ENCODE measurements around the gene PDE1C. TPM values are rescaled to one million over a fixed set of nuclear protein-coding genes. Genes with fewer than 3 reads are reported as not detected.

PDE1C gene
- total and polyA plus RNA-seq, 3 experiments from 2014 or later = not detected

- Mint-ChIP-seq H3K36me3 (no peaks in the 10 kb centered on the region), H3K9me3 (peaks cover 2 to 10% (median 2%) of the 10 kb centered on the region in 5 donors), H3K4me1 (no peaks in the 10 kb centered on the region), H3K27me3 (no peaks in the 10 kb centered on the region), H3K27ac (no peak overlapping the region), H3K4me3 (no peak overlapping the region)
- H3K4me3 ChIP-seq (ENCODE audit: low read length) = no peak overlapping the region
- H3K27me3 ChIP-seq (ENCODE audit: insufficient read depth, low read length, poor library complexity, severe bottlenecking) = no peaks in the 10 kb centered on the region
- no peaks in the 10 kb centered on the region for H3K36me3 ChIP-seq (ENCODE audit: insufficient read depth, low read length)
- ChIA-PET CTCF (no interaction called here), POLR2A (no interaction called here)
- no peak for DNase-seq
- no peaks in the 10 kb centered on the region for H3K9me3 ChIP-seq (ENCODE audit: low read length)
- H3K4me1 ChIP-seq (ENCODE audit: insufficient read depth, low read length) = no peaks in the 10 kb centered on the region
- H3K27ac ChIP-seq (ENCODE audit: low read depth, low read length) = no peak overlapping the region
Measured at GRCh38 chr7:31811650-31812461, 258.4 kb downstream of the PDE1C start.

- Mint-ChIP-seq H3K36me3 (no peaks in the 10 kb centered on the region), H3K27ac (no peak overlapping the region), H3K27me3 (no peaks in the 10 kb centered on the region), H3K4me1 (no peaks in the 10 kb centered on the region), H3K4me3 (no peak overlapping the region), H3K9me3 (peaks cover under 1 to 26% (median 3%) of the 10 kb centered on the region in 5 donors)
- Histone ChIP-seq H3K4me1 (ENCODE audit: insufficient read depth, low read length) (no peaks in the 10 kb centered on the region), H3K4me3 (ENCODE audit: low read length) (no peak overlapping the region), H3K9me3 (ENCODE audit: low read length) (no peaks in the 10 kb centered on the region), H3K27ac (ENCODE audit: low read depth, low read length) (no peak overlapping the region), H3K36me3 (ENCODE audit: insufficient read depth, low read length) (no peaks in the 10 kb centered on the region), H3K27me3 (ENCODE audit: insufficient read depth, low read length, poor library complexity, severe bottlenecking) (no peaks in the 10 kb centered on the region)
- DNase-seq = no peak
- CTCF ChIA-PET = no interaction called here
- POLR2A ChIA-PET = no interaction called here
Measured at GRCh38 chr7:31805209-31805818, 264.9 kb downstream of the PDE1C start.

GRCh38 chr7:31796375-31796774 lies 273.8 kb downstream of the PDE1C start:
- no peak overlapping the region for H3K27ac ChIP-seq (ENCODE audit: low read depth, low read length)
- Mint-ChIP-seq H3K27ac (no peak overlapping the region), H3K4me3 (no peak overlapping the region), H3K36me3 (no peaks in the 10 kb centered on the region), H3K27me3 (no peaks in the 10 kb centered on the region), H3K9me3 (peaks cover 2 to 19% (median 4%) of the 10 kb centered on the region in 5 donors), H3K4me1 (no peaks in the 10 kb centered on the region)
- H3K36me3 ChIP-seq (ENCODE audit: insufficient read depth, low read length) = no peaks in the 10 kb centered on the region
- ChIA-PET POLR2A (no interaction called here), CTCF (no interaction called here)
- no peaks in the 10 kb centered on the region for H3K4me1 ChIP-seq (ENCODE audit: insufficient read depth, low read length)
- H3K4me3 ChIP-seq (ENCODE audit: low read length) = no peak overlapping the region
- no peaks in the 10 kb centered on the region for H3K9me3 ChIP-seq (ENCODE audit: low read length)
- no peak for DNase-seq
- no peaks in the 10 kb centered on the region for H3K27me3 ChIP-seq (ENCODE audit: insufficient read depth, low read length, poor library complexity, severe bottlenecking)

GRCh38 chr7:31794851-31795344 lies 275.3 kb downstream of the PDE1C start:
- CTCF ChIA-PET = no interaction called here
- POLR2A ChIA-PET = no interaction called here

GRCh38 chr7:31791881-31792280 lies 278.3 kb downstream of the PDE1C start:
- CTCF ChIA-PET = interaction anchor here (1.1 kb wide), 1 partner anchor 9 kb away, joined by 4 read pairs; no protein-coding TSS in a partner anchor
- H3K4me3 ChIP-seq (ENCODE audit: low read length) = no peak overlapping the region
- no peak for DNase-seq
- POLR2A ChIA-PET = no interaction called here
- Mint-ChIP-seq H3K4me1 (no peaks in the 10 kb centered on the region), H3K9me3 (peaks cover 0 to 7% (median 2%) of the 10 kb centered on the region in 5 donors), H3K36me3 (no peaks in the 10 kb centered on the region), H3K27ac (no peak overlapping the region), H3K27me3 (no peaks in the 10 kb centered on the region), H3K4me3 (no peak overlapping the region)
- no peaks in the 10 kb centered on the region for H3K4me1 ChIP-seq (ENCODE audit: insufficient read depth, low read length)
- no peaks in the 10 kb centered on the region for H3K36me3 ChIP-seq (ENCODE audit: insufficient read depth, low read length)
- H3K27me3 ChIP-seq (ENCODE audit: insufficient read depth, low read length, poor library complexity, severe bottlenecking) = no peaks in the 10 kb centered on the region
- no peak overlapping the region for H3K27ac ChIP-seq (ENCODE audit: low read depth, low read length)
- H3K9me3 ChIP-seq (ENCODE audit: low read length) = no peaks in the 10 kb centered on the region

More at GRCh38 chr7:31794851-31795344, 275.3 kb downstream of the PDE1C start:
- no peak overlapping the region for H3K4me3 Mint-ChIP-seq
- no peaks in the 10 kb centered on the region for H3K36me3 Mint-ChIP-seq
- H3K4me3 ChIP-seq (ENCODE audit: low read length) = no peak overlapping the region
- H3K4me1 ChIP-seq (ENCODE audit: insufficient read depth, low read length) = no peaks in the 10 kb centered on the region
- DNase-seq = no peak
- no peaks in the 10 kb centered on the region for H3K27me3 Mint-ChIP-seq
- H3K27ac Mint-ChIP-seq = no peak overlapping the region
- H3K4me1 Mint-ChIP-seq = no peaks in the 10 kb centered on the region
- no peak overlapping the region for H3K27ac ChIP-seq (ENCODE audit: low read depth, low read length)
- no peaks in the 10 kb centered on the region for H3K9me3 ChIP-seq (ENCODE audit: low read length)
- no peaks in the 10 kb centered on the region for H3K36me3 ChIP-seq (ENCODE audit: insufficient read depth, low read length)
- H3K27me3 ChIP-seq (ENCODE audit: insufficient read depth, low read length, poor library complexity, severe bottlenecking) = no peaks in the 10 kb centered on the region
- H3K9me3 Mint-ChIP-seq = peaks cover 0 to 12% (median 4%) of the 10 kb centered on the region in 5 donors

GRCh38 chr7:31788883-31789680 lies 281.1 kb downstream of the PDE1C start:
- H3K4me3 ChIP-seq (ENCODE audit: low read length) = no peak overlapping the region
- H3K27ac ChIP-seq (ENCODE audit: low read depth, low read length) = no peak overlapping the region
- Mint-ChIP-seq H3K4me3 (no peak overlapping the region), H3K4me1 (no peaks in the 10 kb centered on the region), H3K27ac (no peak overlapping the region), H3K27me3 (no peaks in the 10 kb centered on the region), H3K36me3 (no peaks in the 10 kb centered on the region), H3K9me3 (peaks cover 0 to 7% (median 4%) of the 10 kb centered on the region in 5 donors)
- CTCF ChIA-PET = no interaction called here
- POLR2A ChIA-PET = no interaction called here
- H3K9me3 ChIP-seq (ENCODE audit: low read length) = no peaks in the 10 kb centered on the region
- H3K4me1 ChIP-seq (ENCODE audit: insufficient read depth, low read length) = no peaks in the 10 kb centered on the region
- no peaks in the 10 kb centered on the region for H3K27me3 ChIP-seq (ENCODE audit: insufficient read depth, low read length, poor library complexity, severe bottlenecking)
- no peak for DNase-seq
- no peaks in the 10 kb centered on the region for H3K36me3 ChIP-seq (ENCODE audit: insufficient read depth, low read length)

- POLR2A ChIA-PET = no interaction called here
- no peak overlapping the region for H3K4me3 ChIP-seq (ENCODE audit: low read length)
- no peaks in the 10 kb centered on the region for H3K4me1 ChIP-seq (ENCODE audit: insufficient read depth, low read length)
- H3K36me3 Mint-ChIP-seq = no peaks in the 10 kb centered on the region
- no peaks in the 10 kb centered on the region for H3K27me3 ChIP-seq (ENCODE audit: insufficient read depth, low read length, poor library complexity, severe bottlenecking)
- no peaks in the 10 kb centered on the region for H3K4me1 Mint-ChIP-seq
- H3K9me3 ChIP-seq (ENCODE audit: low read length) = no peaks in the 10 kb centered on the region
- CTCF ChIA-PET = no interaction called here
- H3K9me3 Mint-ChIP-seq = peaks cover 0 to 7% (median 4%) of the 10 kb centered on the region in 5 donors
- H3K27ac ChIP-seq (ENCODE audit: low read depth, low read length) = no peak overlapping the region
- DNase-seq = no peak
- no peak overlapping the region for H3K27ac Mint-ChIP-seq
- no peak overlapping the region for H3K4me3 Mint-ChIP-seq
- no peaks in the 10 kb centered on the region for H3K36me3 ChIP-seq (ENCODE audit: insufficient read depth, low read length)
- no peaks in the 10 kb centered on the region for H3K27me3 Mint-ChIP-seq
Measured at GRCh38 chr7:31788445-31788844, 281.8 kb downstream of the PDE1C start.

- Histone ChIP-seq H3K4me1 (ENCODE audit: insufficient read depth, low read length) (no peaks in the 10 kb centered on the region), H3K36me3 (ENCODE audit: insufficient read depth, low read length) (no peaks in the 10 kb centered on the region), H3K9me3 (ENCODE audit: low read length) (no peaks in the 10 kb centered on the region), H3K27ac (ENCODE audit: low read depth, low read length) (no peak overlapping the region), H3K27me3 (ENCODE audit: insufficient read depth, low read length, poor library complexity, severe bottlenecking) (no peaks in the 10 kb centered on the region), H3K4me3 (ENCODE audit: low read length) (no peak overlapping the region)
- H3K4me3 Mint-ChIP-seq = no peak overlapping the region
- CTCF ChIA-PET = no interaction called here
- no peaks in the 10 kb centered on the region for H3K36me3 Mint-ChIP-seq
- no peaks in the 10 kb centered on the region for H3K4me1 Mint-ChIP-seq
- POLR2A ChIA-PET = no interaction called here
- peaks cover 0 to 7% (median 3%) of the 10 kb centered on the region in 5 donors for H3K9me3 Mint-ChIP-seq
- H3K27me3 Mint-ChIP-seq = no peaks in the 10 kb centered on the region
- DNase-seq = no peak
- no peak overlapping the region for H3K27ac Mint-ChIP-seq
Measured at GRCh38 chr7:31786326-31786725, 283.9 kb downstream of the PDE1C start.

Data from CD8-positive, alpha-beta memory T cell (primary cell).